ENCODE measurements around the gene CDC42SE1.

DNA sequence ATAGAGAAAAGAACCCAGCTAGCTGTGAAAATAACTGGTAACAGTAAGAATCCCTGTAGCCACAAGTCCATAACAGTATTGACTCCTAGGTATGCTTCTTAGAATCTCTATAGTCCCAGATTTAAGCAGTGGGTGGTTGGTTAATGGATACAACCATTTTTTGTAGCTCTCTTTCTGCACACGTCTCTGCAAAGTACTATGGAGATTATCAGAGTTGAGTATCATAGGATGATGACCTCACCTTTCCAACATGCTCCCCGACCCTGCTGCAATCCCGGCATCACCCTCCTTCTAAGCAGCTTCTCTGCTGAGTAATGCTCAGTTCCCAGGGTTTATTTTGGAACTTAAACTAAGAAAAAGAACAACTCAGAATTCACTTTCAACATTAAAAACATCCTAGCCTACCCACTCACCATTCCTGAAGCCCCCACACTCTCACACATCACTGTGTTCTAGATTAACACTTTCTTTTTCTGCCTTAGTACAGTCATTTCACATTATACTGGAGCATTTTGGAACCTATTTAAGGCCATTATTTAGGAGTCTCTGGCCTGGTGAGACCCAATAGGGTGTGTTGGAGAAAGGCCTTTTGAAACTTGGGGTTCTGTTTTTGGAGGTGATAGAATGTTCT is 3.4 kb upstream of the CDC42SE1 start:
- TF ChIP-seq EZH2 (IDR thresholded peaks at IDR 0.05) (no peak), POLR2AphosphoS5 (IDR thresholded peaks at IDR 0.05; ENCODE audit: borderline replicate concordance, low read depth, low read length) (no peak), FOXP2 (optimal IDR thresholded peaks at IDR 0.05; ENCODE audit: control extremely low read depth, extremely low read length, insufficient read depth) (no peak)
